ENCODE results near the gene IL17RB. TPM values are rescaled to one million over a fixed set of nuclear protein-coding genes. Genes with fewer than 3 reads are reported as not detected.
A peak's percentile ranks its signal among the peaks of the same experiment; 100 is the strongest.

Gene IL17RB, protein sequence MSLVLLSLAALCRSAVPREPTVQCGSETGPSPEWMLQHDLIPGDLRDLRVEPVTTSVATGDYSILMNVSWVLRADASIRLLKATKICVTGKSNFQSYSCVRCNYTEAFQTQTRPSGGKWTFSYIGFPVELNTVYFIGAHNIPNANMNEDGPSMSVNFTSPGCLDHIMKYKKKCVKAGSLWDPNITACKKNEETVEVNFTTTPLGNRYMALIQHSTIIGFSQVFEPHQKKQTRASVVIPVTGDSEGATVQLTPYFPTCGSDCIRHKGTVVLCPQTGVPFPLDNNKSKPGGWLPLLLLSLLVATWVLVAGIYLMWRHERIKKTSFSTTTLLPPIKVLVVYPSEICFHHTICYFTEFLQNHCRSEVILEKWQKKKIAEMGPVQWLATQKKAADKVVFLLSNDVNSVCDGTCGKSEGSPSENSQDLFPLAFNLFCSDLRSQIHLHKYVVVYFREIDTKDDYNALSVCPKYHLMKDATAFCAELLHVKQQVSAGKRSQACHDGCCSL
- total RNA-seq (1 to 10 TPM in 3 of 5 donors, under 1 TPM in 1, not detected in 1; 0.56 to 4.1 (median 1.8) TPM), total RNA-seq (0.43 to 6.5 (median 1.6) reads per million in 29 experiments)
- total RNA-seq (2013), result 0.18 TPM

GRCh38 chr3:53846134-53846850 is at the start of gene IL17RB, which contains the start of gene CHDH:
TSS of gene IL17RB (plus strand) at chr3:53846568. CDS start at chr3:53846589, 21 bp downstream.
TSS of gene CHDH (minus strand) at chr3:53846419. CDS start at chr3:53824008, 22,411 bp downstream.
- Histone ChIP-seq H3K27ac (ENCODE audit: low read length) (no peak within 1 kb of the TSS), H3K4me3 (ENCODE audit: control insufficient read depth in 1 of 2, extremely low read depth in 1 of 2, low read length in 1 of 2) (peak within 1 kb of the TSS; percentile 24 to 62), H3K27me3 (replicated peaks in 1 of 2; ENCODE audit: control insufficient read depth in 2 of 2, extremely low read depth in 1 of 2, insufficient read depth in 2 of 2, low read length in 1 of 2) (peaks cover 12 to 51% of the 10 kb centered on the region in 2 experiments), H3K4me1 (ENCODE audit: control insufficient read depth in 1 of 2, extremely low read depth in 1 of 2, insufficient read depth in 2 of 2, low read length in 2 of 2) (peaks cover 0 to 10% of the 10 kb centered on the region in 2 experiments), H3K36me3 (ENCODE audit: control insufficient read depth in 2 of 2, extremely low read depth in 1 of 2, insufficient read depth in 1 of 2, low read length in 1 of 2) (no peaks in the 10 kb centered on the region), H3K9me3 (no peaks in the 10 kb centered on the region)
- peaks cover 49 to 59% of the 10 kb centered on the region in 2 donors for H3K27me3 Mint-ChIP-seq
- 5% methylated on average over 89 of the region's 91 CpGs for WGBS (ENCODE audit: insufficient coverage)
- ATAC-seq (replicated peaks in 1 of 4) (peak; percentile 26 to 55 (median 36)), DNase-seq (peak in 1 of 35 experiments; percentile 4)
- H3K36me3 Mint-ChIP-seq, result no peaks in the 10 kb centered on the region
- POLR2A ChIA-PET, result no interaction called here
- H3K9me3 Mint-ChIP-seq, result no peaks in the 10 kb centered on the region
- H3K4me3 Mint-ChIP-seq, result peak within 1 kb of the TSS; percentile 63 to 70 (median 68)
- H3K27ac Mint-ChIP-seq, result peak within 1 kb of the TSS in 1 of 2 donors; percentile 55
- CTCF ChIA-PET, result no interaction called here
- peaks cover 0 to 12% (median 7%) of the 10 kb centered on the region in 3 donors for H3K4me1 Mint-ChIP-seq

GRCh38 chr3:53798144-53798543 is 48.2 kb upstream of the IL17RB start:
- H3K27ac Mint-ChIP-seq, result no peak overlapping the region
- POLR2A ChIA-PET, result no interaction called here

GRCh38 chr3:53799338-53799865 is 47.0 kb upstream of the IL17RB start:
- no peak for ATAC-seq (replicated peaks in 1 of 4)
- no peak overlapping the region for H3K27ac Mint-ChIP-seq
- H3K4me1 Mint-ChIP-seq, result no peaks in the 10 kb centered on the region
- Histone ChIP-seq H3K4me1 (ENCODE audit: control insufficient read depth in 1 of 2, extremely low read depth in 1 of 2, insufficient read depth in 2 of 2, low read length in 2 of 2) (no peaks in the 10 kb centered on the region), H3K9me3 (no peaks in the 10 kb centered on the region), H3K4me3 (ENCODE audit: control insufficient read depth in 1 of 2, extremely low read depth in 1 of 2, low read length in 1 of 2) (no peak overlapping the region), H3K27ac (ENCODE audit: low read length) (no peak overlapping the region), H3K27me3 (replicated peaks in 1 of 2; ENCODE audit: control insufficient read depth in 2 of 2, extremely low read depth in 1 of 2, insufficient read depth in 2 of 2, low read length in 1 of 2) (peaks cover 0 to 19% of the 10 kb centered on the region in 2 experiments), H3K36me3 (ENCODE audit: control insufficient read depth in 2 of 2, extremely low read depth in 1 of 2, insufficient read depth in 1 of 2, low read length in 1 of 2) (no peaks in the 10 kb centered on the region)
- ChIA-PET POLR2A (no interaction called here), CTCF (no interaction called here)
- no peak overlapping the region for H3K4me3 Mint-ChIP-seq
- no peak for DNase-seq
- H3K9me3 Mint-ChIP-seq, result no peaks in the 10 kb centered on the region
- WGBS (ENCODE audit: insufficient coverage), result 84% methylated on average over 11 of the region's 12 CpGs
- no peaks in the 10 kb centered on the region for H3K36me3 Mint-ChIP-seq
- peaks cover 2 to 14% of the 10 kb centered on the region in 2 donors for H3K27me3 Mint-ChIP-seq

More at GRCh38 chr3:53798144-53798543, 48.2 kb upstream of the IL17RB start:
- Histone ChIP-seq H3K27ac (ENCODE audit: low read length) (no peak overlapping the region), H3K4me1 (ENCODE audit: control insufficient read depth in 1 of 2, extremely low read depth in 1 of 2, insufficient read depth in 2 of 2, low read length in 2 of 2) (no peaks in the 10 kb centered on the region), H3K9me3 (no peaks in the 10 kb centered on the region), H3K4me3 (ENCODE audit: control insufficient read depth in 1 of 2, extremely low read depth in 1 of 2, low read length in 1 of 2) (no peak overlapping the region), H3K27me3 (replicated peaks in 1 of 2; ENCODE audit: control insufficient read depth in 2 of 2, extremely low read depth in 1 of 2, insufficient read depth in 2 of 2, low read length in 1 of 2) (peaks cover 0 to 14% of the 10 kb centered on the region in 2 experiments), H3K36me3 (ENCODE audit: control insufficient read depth in 2 of 2, extremely low read depth in 1 of 2, insufficient read depth in 1 of 2, low read length in 1 of 2) (no peaks in the 10 kb centered on the region)
- 75% methylated on average over 2 of the region's 8 CpGs for WGBS (ENCODE audit: insufficient coverage)
- peaks cover 0 to 19% of the 10 kb centered on the region in 2 donors for H3K27me3 Mint-ChIP-seq
- CTCF ChIA-PET, result no interaction called here
- no peaks in the 10 kb centered on the region for H3K4me1 Mint-ChIP-seq
- no peaks in the 10 kb centered on the region for H3K36me3 Mint-ChIP-seq
- ATAC-seq (replicated peaks in 1 of 4) (no peak), DNase-seq (no peak)
- no peak overlapping the region for H3K4me3 Mint-ChIP-seq
- H3K9me3 Mint-ChIP-seq, result no peaks in the 10 kb centered on the region

GRCh38 chr3:53800041-53800906 is 46.1 kb upstream of the IL17RB start:
- ChIA-PET POLR2A (no interaction called here), CTCF (no interaction called here)
- Mint-ChIP-seq H3K4me3 (no peak overlapping the region), H3K4me1 (no peaks in the 10 kb centered on the region), H3K27me3 (peaks cover 2 to 10% of the 10 kb centered on the region in 2 donors), H3K36me3 (no peaks in the 10 kb centered on the region), H3K27ac (no peak overlapping the region), H3K9me3 (no peaks in the 10 kb centered on the region)
- 82% methylated on average over 15 of the region's 16 CpGs for WGBS (ENCODE audit: insufficient coverage)
- H3K4me3 ChIP-seq (ENCODE audit: control insufficient read depth in 1 of 2, extremely low read depth in 1 of 2, low read length in 1 of 2), result no peak overlapping the region
- H3K9me3 ChIP-seq, result no peaks in the 10 kb centered on the region
- no peak overlapping the region for H3K27ac ChIP-seq (ENCODE audit: low read length)
- DNase-seq, result no peak
- ATAC-seq (replicated peaks in 1 of 4), result no peak
- no peaks in the 10 kb centered on the region for H3K36me3 ChIP-seq (ENCODE audit: control insufficient read depth in 2 of 2, extremely low read depth in 1 of 2, insufficient read depth in 1 of 2, low read length in 1 of 2)
- H3K27me3 ChIP-seq (replicated peaks in 1 of 2; ENCODE audit: control insufficient read depth in 2 of 2, extremely low read depth in 1 of 2, insufficient read depth in 2 of 2, low read length in 1 of 2), result peaks cover 0 to 23% of the 10 kb centered on the region in 2 experiments
- H3K4me1 ChIP-seq (ENCODE audit: control insufficient read depth in 1 of 2, extremely low read depth in 1 of 2, insufficient read depth in 2 of 2, low read length in 2 of 2), result no peaks in the 10 kb centered on the region

GRCh38 chr3:53801319-53801718 is 45.0 kb upstream of the IL17RB start:
- 92% methylated on average over 6 of the region's 9 CpGs for WGBS (ENCODE audit: insufficient coverage)
- H3K9me3 Mint-ChIP-seq, result no peaks in the 10 kb centered on the region

More at GRCh38 chr3:53801319-53801718, 45.0 kb upstream of the IL17RB start:
- Histone ChIP-seq H3K9me3 (no peaks in the 10 kb centered on the region), H3K4me3 (ENCODE audit: control insufficient read depth in 1 of 2, extremely low read depth in 1 of 2, low read length in 1 of 2) (no peak overlapping the region), H3K4me1 (ENCODE audit: control insufficient read depth in 1 of 2, extremely low read depth in 1 of 2, insufficient read depth in 2 of 2, low read length in 2 of 2) (no peaks in the 10 kb centered on the region), H3K36me3 (ENCODE audit: control insufficient read depth in 2 of 2, extremely low read depth in 1 of 2, insufficient read depth in 1 of 2, low read length in 1 of 2) (no peaks in the 10 kb centered on the region), H3K27me3 (replicated peaks in 1 of 2; ENCODE audit: control insufficient read depth in 2 of 2, extremely low read depth in 1 of 2, insufficient read depth in 2 of 2, low read length in 1 of 2) (peaks cover 0 to 22% of the 10 kb centered on the region in 2 experiments), H3K27ac (ENCODE audit: low read length) (no peak overlapping the region)
- Mint-ChIP-seq H3K27ac (no peak overlapping the region), H3K4me3 (no peak overlapping the region), H3K36me3 (no peaks in the 10 kb centered on the region), H3K4me1 (no peaks in the 10 kb centered on the region), H3K27me3 (peaks cover 5 to 6% of the 10 kb centered on the region in 2 donors)
- ATAC-seq (replicated peaks in 1 of 4), result no peak
- ChIA-PET CTCF (no interaction called here), POLR2A (no interaction called here)
- no peak for DNase-seq

All from T-cell (primary cell).